ENCODE data around the gene ANO10. TPM values are rescaled to one million over a fixed set of nuclear protein-coding genes. Genes with fewer than 3 reads are reported as not detected.

The ANO10 gene
- total and polyA plus RNA-seq, 2 of the 8 experiments (the other 6 are each of a cell fraction or from before 2014, with no cell fraction given) = 38.0 to 53.2 TPM

DNA sequence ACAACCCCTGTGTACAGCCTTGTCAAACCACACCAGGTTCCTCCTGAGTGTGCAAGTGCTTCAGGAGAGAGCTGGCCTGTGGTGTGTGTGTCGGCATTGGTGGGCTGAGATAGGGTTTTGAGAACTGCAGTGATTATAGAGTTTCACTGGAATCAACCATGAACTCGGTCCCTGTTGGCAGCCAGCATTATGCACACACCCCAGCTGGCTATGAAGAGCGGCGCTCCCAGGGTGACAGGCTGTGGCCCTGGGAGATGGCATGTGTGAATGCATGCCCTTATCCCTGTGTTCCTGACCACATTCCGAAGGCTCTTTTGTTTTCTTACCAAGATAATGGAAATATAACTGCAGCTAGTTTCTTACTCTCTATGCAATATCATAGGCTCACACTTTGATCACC, 233.6 kb downstream of the ANO10 start (continued):
- TF ChIP-seq, protein P1, sequence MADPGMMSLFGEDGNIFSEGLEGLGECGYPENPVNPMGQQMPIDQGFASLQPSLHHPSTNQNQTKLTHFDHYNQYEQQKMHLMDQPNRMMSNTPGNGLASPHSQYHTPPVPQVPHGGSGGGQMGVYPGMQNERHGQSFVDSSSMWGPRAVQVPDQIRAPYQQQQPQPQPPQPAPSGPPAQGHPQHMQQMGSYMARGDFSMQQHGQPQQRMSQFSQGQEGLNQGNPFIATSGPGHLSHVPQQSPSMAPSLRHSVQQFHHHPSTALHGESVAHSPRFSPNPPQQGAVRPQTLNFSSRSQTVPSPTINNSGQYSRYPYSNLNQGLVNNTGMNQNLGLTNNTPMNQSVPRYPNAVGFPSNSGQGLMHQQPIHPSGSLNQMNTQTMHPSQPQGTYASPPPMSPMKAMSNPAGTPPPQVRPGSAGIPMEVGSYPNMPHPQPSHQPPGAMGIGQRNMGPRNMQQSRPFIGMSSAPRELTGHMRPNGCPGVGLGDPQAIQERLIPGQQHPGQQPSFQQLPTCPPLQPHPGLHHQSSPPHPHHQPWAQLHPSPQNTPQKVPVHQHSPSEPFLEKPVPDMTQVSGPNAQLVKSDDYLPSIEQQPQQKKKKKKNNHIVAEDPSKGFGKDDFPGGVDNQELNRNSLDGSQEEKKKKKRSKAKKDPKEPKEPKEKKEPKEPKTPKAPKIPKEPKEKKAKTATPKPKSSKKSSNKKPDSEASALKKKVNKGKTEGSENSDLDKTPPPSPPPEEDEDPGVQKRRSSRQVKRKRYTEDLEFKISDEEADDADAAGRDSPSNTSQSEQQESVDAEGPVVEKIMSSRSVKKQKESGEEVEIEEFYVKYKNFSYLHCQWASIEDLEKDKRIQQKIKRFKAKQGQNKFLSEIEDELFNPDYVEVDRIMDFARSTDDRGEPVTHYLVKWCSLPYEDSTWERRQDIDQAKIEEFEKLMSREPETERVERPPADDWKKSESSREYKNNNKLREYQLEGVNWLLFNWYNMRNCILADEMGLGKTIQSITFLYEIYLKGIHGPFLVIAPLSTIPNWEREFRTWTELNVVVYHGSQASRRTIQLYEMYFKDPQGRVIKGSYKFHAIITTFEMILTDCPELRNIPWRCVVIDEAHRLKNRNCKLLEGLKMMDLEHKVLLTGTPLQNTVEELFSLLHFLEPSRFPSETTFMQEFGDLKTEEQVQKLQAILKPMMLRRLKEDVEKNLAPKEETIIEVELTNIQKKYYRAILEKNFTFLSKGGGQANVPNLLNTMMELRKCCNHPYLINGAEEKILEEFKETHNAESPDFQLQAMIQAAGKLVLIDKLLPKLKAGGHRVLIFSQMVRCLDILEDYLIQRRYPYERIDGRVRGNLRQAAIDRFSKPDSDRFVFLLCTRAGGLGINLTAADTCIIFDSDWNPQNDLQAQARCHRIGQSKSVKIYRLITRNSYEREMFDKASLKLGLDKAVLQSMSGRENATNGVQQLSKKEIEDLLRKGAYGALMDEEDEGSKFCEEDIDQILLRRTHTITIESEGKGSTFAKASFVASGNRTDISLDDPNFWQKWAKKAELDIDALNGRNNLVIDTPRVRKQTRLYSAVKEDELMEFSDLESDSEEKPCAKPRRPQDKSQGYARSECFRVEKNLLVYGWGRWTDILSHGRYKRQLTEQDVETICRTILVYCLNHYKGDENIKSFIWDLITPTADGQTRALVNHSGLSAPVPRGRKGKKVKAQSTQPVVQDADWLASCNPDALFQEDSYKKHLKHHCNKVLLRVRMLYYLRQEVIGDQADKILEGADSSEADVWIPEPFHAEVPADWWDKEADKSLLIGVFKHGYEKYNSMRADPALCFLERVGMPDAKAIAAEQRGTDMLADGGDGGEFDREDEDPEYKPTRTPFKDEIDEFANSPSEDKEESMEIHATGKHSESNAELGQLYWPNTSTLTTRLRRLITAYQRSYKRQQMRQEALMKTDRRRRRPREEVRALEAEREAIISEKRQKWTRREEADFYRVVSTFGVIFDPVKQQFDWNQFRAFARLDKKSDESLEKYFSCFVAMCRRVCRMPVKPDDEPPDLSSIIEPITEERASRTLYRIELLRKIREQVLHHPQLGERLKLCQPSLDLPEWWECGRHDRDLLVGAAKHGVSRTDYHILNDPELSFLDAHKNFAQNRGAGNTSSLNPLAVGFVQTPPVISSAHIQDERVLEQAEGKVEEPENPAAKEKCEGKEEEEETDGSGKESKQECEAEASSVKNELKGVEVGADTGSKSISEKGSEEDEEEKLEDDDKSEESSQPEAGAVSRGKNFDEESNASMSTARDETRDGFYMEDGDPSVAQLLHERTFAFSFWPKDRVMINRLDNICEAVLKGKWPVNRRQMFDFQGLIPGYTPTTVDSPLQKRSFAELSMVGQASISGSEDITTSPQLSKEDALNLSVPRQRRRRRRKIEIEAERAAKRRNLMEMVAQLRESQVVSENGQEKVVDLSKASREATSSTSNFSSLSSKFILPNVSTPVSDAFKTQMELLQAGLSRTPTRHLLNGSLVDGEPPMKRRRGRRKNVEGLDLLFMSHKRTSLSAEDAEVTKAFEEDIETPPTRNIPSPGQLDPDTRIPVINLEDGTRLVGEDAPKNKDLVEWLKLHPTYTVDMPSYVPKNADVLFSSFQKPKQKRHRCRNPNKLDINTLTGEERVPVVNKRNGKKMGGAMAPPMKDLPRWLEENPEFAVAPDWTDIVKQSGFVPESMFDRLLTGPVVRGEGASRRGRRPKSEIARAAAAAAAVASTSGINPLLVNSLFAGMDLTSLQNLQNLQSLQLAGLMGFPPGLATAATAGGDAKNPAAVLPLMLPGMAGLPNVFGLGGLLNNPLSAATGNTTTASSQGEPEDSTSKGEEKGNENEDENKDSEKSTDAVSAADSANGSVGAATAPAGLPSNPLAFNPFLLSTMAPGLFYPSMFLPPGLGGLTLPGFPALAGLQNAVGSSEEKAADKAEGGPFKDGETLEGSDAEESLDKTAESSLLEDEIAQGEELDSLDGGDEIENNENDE (IDR thresholded peaks at IDR 0.05; ENCODE audit: insufficient replicate concordance, low read length) = no peak
- TF ChIP-seq BRCA1 (IDR thresholded peaks at IDR 0.05; ENCODE audit: low read depth, low read length) (no peak), FOSL1 (IDR thresholded peaks at IDR 0.05; ENCODE audit: insufficient read depth, low read depth, low read length) (no peak), BACH1 (IDR thresholded peaks at IDR 0.05; ENCODE audit: low read length) (no peak), PHF8 (conservative IDR thresholded peaks at IDR 0.05; ENCODE audit: low read depth, low read length) (no peak), SIRT6 (IDR thresholded peaks at IDR 0.05; ENCODE audit: low read length) (no peak), SP2 (IDR thresholded peaks at IDR 0.05; ENCODE audit: low read length) (no peak)
- TF ChIP-seq, protein P2, sequence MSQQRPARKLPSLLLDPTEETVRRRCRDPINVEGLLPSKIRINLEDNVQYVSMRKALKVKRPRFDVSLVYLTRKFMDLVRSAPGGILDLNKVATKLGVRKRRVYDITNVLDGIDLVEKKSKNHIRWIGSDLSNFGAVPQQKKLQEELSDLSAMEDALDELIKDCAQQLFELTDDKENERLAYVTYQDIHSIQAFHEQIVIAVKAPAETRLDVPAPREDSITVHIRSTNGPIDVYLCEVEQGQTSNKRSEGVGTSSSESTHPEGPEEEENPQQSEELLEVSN (IDR thresholded peaks at IDR 0.05) = no peak

Measured in H1 (cell line).